ENCODE measurements around the gene RBM22. TPM values are rescaled to one million over a fixed set of nuclear protein-coding genes. Genes with fewer than 3 reads are reported as not detected.

Gene RBM22
- total and polyA plus RNA-seq, 10 of the 15 experiments (the other 5 are each of a cell fraction or from before 2014, with no cell fraction given), result 26.3 to 66.4 (median 43.0) TPM

DNA sequence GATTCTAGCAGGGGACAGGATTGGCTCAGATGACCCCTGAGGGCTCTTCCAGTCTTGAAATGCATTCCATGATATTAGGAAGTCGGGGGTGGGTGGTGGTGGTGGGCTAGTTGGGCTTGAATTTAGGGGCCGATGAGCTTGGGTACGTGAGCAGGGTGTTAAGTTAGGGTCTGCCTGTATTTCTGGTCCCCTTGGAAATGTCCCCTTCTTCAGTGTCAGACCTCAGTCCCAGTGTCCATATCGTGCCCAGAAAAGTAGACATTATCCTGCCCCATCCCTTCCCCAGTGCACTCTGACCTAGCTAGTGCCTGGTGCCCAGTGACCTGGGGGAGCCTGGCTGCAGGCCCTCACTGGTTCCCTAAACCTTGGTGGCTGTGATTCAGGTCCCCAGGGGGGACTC lies 42.7 kb downstream of the RBM22 start (continued):
- TF ChIP-seq, protein P1, sequence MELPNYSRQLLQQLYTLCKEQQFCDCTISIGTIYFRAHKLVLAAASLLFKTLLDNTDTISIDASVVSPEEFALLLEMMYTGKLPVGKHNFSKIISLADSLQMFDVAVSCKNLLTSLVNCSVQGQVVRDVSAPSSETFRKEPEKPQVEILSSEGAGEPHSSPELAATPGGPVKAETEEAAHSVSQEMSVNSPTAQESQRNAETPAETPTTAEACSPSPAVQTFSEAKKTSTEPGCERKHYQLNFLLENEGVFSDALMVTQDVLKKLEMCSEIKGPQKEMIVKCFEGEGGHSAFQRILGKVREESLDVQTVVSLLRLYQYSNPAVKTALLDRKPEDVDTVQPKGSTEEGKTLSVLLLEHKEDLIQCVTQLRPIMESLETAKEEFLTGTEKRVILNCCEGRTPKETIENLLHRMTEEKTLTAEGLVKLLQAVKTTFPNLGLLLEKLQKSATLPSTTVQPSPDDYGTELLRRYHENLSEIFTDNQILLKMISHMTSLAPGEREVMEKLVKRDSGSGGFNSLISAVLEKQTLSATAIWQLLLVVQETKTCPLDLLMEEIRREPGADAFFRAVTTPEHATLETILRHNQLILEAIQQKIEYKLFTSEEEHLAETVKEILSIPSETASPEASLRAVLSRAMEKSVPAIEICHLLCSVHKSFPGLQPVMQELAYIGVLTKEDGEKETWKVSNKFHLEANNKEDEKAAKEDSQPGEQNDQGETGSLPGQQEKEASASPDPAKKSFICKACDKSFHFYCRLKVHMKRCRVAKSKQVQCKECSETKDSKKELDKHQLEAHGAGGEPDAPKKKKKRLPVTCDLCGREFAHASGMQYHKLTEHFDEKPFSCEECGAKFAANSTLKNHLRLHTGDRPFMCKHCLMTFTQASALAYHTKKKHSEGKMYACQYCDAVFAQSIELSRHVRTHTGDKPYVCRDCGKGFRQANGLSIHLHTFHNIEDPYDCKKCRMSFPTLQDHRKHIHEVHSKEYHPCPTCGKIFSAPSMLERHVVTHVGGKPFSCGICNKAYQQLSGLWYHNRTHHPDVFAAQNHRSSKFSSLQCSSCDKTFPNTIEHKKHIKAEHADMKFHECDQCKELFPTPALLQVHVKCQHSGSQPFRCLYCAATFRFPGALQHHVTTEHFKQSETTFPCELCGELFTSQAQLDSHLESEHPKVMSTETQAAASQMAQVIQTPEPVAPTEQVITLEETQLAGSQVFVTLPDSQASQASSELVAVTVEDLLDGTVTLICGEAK (IDR thresholded peaks at IDR 0.05; ENCODE audit: borderline replicate concordance), result no peak
- TF ChIP-seq MTA3 (IDR thresholded peaks at IDR 0.05; ENCODE audit: borderline replicate concordance, low read length) (no peak), BRCA1 (IDR thresholded peaks at IDR 0.05; ENCODE audit: low read depth, low read length) (no peak)

DNA sequence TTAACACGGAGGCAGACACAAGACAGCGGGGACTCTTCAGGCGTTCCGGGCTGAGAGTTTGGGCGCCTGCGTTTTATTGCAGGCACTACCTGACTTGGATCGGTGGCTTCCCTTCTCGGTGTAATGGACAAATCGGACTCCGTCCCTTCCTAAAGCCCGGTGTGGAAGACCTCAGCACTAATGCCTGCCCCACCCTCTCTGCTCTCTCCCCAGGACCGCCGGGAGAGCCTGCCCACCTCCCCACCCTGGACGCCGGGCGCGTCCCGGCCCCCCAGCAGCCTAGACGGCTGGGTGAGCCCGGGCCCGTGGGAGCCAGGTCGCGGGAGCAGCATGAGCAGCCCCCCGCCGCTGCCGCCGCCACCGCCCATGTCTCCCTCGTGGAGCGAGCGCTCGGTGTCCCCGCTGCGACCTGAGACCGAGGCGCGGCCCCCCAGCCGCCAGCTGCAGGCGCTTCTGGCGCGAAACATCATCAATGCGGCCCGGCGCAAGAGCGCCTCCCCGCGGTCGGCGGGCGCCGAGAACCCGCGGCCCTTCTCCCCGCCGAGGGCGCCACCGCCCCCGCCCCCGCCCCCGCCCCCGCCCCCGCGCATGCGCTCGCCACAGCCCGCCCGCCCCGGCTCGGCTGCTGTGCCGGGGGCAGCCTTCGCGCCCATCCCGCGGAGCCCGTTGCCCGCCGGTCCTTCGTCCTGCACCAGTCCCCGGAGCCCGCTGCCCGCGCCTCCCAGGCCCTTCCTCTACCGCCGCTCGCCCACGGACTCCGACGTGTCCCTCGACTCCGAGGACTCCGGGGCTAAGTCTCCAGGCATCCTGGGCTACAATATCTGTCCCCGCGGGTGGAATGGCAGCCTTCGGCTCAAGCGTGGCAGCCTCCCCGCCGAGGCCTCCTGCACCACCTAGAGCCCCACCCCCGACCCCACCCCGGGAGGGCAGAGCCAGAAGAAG lies 44.4 kb downstream of the RBM22 start:
- POLR2A ChIA-PET, result no interaction called here
- TF ChIP-seq MEF2A (IDR thresholded peaks at IDR 0.05; ENCODE audit: insufficient read depth, low read depth, low read length) (no peak), SREBF1 (IDR thresholded peaks at IDR 0.05; ENCODE audit: low read length) (no peak), LARP7 (IDR thresholded peaks at IDR 0.05) (no peak), RB1 (IDR thresholded peaks at IDR 0.05; ENCODE audit: borderline replicate concordance) (peak; percentile 96; the same call in 1 of the 2 replicates), DPF2 (IDR thresholded peaks at IDR 0.05) (0 out of 2 replicates have a peak, but pooled peaks have one; percentile 52), RELA (IDR thresholded peaks at IDR 0.05; ENCODE audit: borderline replicate concordance, partially characterized antibody) (no peak), HDAC6 (IDR thresholded peaks at IDR 0.05; ENCODE audit: unreplicated experiment) (no peak), SMC3 (IDR thresholded peaks at IDR 0.05; ENCODE audit: borderline replicate concordance, low read length) (peak; percentile 74), NRF1 (conservative IDR thresholded peaks at IDR 0.05; ENCODE audit: low read depth, low read length) (0 out of 2 replicates have a peak, but pooled peaks have one; percentile 23)
- TF ChIP-seq, protein P1 (IDR thresholded peaks at IDR 0.05; ENCODE audit: borderline replicate concordance), result no peak

More for the DNA sequence above, 44.4 kb downstream of the RBM22 start:
- DNase-seq (ENCODE audit: low read depth, low spot score), result peak; percentile 11
- Histone ChIP-seq H3K27ac (ENCODE audit: control insufficient read depth, insufficient read depth) (no peak overlapping the region), H3K4me1 (ENCODE audit: control insufficient read depth, insufficient read depth, low read length) (peaks cover 7% of the 10 kb centered on the region), H3K9me3 (replicated peaks; ENCODE audit: control insufficient read depth, insufficient read depth, low read length) (no peaks in the 10 kb centered on the region), H3K4me2 (ENCODE audit: control insufficient read depth, insufficient read depth) (peak overlapping the region; percentile 91), H3K36me3 (ENCODE audit: control insufficient read depth in 2 of 2, insufficient read depth in 2 of 2, low read length in 1 of 2) (no peaks in the 10 kb centered on the region), H4K20me1 (ENCODE audit: control insufficient read depth, insufficient read depth) (no peaks in the 10 kb centered on the region), H3K4me3 (peak overlapping the region; percentile 70; the same call in 1 of the 2 replicates), H2AFZ (ENCODE audit: control insufficient read depth, low read depth, low read length) (peak overlapping the region; percentile 82), H3K9ac (ENCODE audit: control insufficient read depth, insufficient read depth, low read length) (peak overlapping the region; percentile 65; the same call in 1 of the 2 replicates), H3K79me2 (ENCODE audit: control insufficient read depth, insufficient read depth, low read length) (no peaks in the 10 kb centered on the region), H3K27me3 (replicated peaks in 1 of 2; ENCODE audit: control insufficient read depth in 2 of 2, insufficient read depth in 2 of 2, low read length in 1 of 2) (no peaks in the 10 kb centered on the region; a peak in 2 of 4 replicates)
- ChIA-PET RAD21 (ENCODE audit: unreplicated experiment) (interaction anchor here (1.0 to 5.9 kb wide), 9 partner anchors 28 to 199 kb away, joined by 3 to 56 read pairs (median 4); partner anchors contain the start of gene IRGM), SMC1A (ENCODE audit: uncharacterized antibody, unreplicated experiment) (interaction anchor here (0.7 to 5.8 kb wide), 10 partner anchors 45 to 197 kb away, joined by 3 to 61 read pairs (median 6); partner anchors contain the start of genes RBM22 and SMIM3), CTCF (interaction anchor here (0.7 to 12.7 kb wide), 12 partner anchors 12 to 200 kb away, joined by 3 to 236 read pairs (median 4); no protein-coding TSS in a partner anchor)
- BruUV-seq (replicated peaks), result no TSS peak
- intact Hi-C loops (cut with micrococcal nuclease; ENCODE audit: unreplicated experiment) (loop anchor here (1.0 to 10.0 kb wide), 3 partner anchors 95 to 202 kb away; partner anchors contain the start of gene IRGM), in situ Hi-C loops (cut with MboI) (loop anchor here (10.0 kb wide), 1 partner anchor 202 kb away; no protein-coding TSS in a partner anchor)
- peak; percentile 84 for ATAC-seq
- FAIRE-seq, result no peak
- 1% methylated on average over 63 of the region's 99 CpGs for WGBS (ENCODE audit: insufficient coverage, insufficient replicate concordance, low lambda C conversion rate, missing lambda C conversion rate)
